NCI-H345 (cell line): ENCODE results near the gene BLVRA.
"Not testable (repeated sequence)": the region's sequence is repeated elsewhere in the genome, so short reads cannot be mapped to it uniquely, and the experiment has no call there.

Experiments
- DNase-seq: peaks from one replicate; lab custom pipeline; 2025; lab: John Stamatoyannopoulos, UW

The BLVRA gene, protein sequence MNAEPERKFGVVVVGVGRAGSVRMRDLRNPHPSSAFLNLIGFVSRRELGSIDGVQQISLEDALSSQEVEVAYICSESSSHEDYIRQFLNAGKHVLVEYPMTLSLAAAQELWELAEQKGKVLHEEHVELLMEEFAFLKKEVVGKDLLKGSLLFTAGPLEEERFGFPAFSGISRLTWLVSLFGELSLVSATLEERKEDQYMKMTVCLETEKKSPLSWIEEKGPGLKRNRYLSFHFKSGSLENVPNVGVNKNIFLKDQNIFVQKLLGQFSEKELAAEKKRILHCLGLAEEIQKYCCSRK

DNA sequence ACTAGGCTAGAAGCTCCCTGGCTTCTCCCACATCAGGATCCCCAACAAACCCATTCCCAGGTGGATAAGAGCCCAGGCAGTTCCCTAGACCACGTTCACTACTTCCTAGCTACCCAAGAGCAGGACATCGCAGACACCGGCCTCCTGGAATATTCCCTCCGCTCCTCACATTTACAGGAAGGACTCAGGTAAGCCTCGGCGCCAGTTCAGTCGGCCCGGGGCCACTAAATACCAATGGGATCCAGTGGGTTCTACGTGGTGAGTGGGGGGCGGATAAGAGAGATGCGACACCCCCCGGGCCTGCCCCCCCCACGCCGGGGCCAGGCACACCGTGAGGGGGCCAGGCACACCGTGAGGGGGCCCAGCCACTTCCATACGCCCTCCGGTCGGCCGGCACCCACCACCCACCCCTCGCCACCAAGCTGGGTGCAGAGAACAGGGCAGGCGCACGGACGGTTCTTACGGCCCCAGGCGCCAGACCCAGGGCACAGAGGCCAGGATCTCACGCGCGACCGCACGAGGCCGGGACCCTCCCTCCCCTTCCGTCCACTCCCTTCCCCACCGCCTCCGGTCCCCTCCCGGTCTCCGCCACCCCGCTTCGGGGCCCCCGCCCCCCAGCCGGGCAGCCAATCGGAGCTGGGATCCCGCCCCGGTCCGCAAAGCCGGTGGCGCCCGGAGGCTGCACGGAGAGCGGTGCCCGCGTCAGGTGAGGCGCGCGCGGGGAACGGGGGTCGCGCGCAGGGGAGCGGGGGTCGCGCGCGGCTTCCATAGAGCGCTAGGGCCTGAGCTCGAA is at the start of gene BLVRA:
TSS of gene BLVRA (plus strand) at position 652 of the 793 bp plus-strand sequence. CDS start 12,479 bp downstream, outside the sequence.
- DNase-seq: peak; percentile 60

- DNase-seq: no peak
These were observed 47.0 kb upstream of the BLVRA start for GRCh38 chr7:43711503-43711902.

- DNase-seq: not testable (repeated sequence)
These were observed 42.5 kb upstream of the BLVRA start for GRCh38 chr7:43715966-43716365.

DNA sequence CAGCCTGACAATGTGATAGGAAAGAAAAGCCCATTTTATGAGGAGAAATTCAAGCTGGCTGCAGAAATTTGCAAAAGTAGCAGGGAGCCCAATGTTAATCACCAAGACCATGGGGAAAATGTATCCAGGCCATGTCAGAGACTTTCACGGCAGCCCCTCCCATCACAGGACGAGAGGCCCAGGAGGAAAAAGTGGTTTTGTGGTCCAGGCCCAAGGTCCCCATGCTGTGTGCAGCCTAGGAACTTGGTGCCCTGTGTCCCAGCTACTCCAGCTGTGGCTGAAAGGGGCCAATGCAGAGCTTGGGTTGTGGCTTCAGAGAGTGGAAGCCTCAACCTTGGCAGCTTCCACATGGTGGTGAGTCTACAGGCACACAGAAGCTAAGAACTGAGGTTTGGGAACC is 41.9 kb upstream of the BLVRA start:
- no peak for DNase-seq

GRCh38 chr7:43721193-43721806 is 37.2 kb upstream of the BLVRA start:
- DNase-seq: peak; percentile 35

DNA sequence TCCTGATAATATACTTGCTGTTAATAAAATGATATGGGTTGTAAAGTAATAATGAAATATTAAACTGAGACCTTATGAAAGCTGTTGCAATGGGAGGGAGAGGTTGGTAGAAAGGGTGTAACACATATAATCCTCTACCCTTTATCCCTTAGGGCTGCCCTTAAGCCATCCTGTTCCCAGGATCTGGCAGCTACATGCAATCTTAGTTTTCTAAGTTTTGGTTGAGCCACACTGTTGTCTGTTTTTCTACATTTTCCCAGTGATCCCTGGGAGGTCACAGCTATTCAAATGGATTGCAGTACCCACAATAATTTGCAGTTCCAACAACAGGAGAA is 35.5 kb upstream of the BLVRA start:
- no peak for DNase-seq

GRCh38 chr7:43725251-43725650 is 33.2 kb upstream of the BLVRA start:
- no peak for DNase-seq

DNA sequence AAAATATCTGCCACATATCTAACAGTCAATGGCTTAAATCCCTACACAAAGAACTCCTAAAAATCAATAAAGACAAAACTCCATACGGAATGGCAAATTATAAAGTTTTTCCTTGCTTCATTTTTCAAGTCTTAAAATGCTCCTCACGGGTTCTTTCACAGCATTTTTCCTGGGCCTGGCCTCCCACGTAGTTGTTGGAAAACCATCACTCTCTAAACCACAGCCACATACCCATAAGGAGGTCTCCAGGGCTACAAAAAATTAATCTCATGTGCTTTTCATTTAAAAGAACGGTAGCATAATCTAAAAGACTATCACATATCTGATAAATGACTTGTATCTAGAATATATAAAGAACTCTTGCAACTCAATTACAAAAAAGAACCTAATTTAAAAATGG is 32.0 kb upstream of the BLVRA start:
- DNase-seq: no peak

GRCh38 chr7:43727003-43727402 is 31.5 kb upstream of the BLVRA start:
- DNase-seq: no peak

- DNase-seq: no peak
These were observed 31.0 kb upstream of the BLVRA start for GRCh38 chr7:43727494-43727893.

GRCh38 chr7:43729214-43729923 is 29.1 kb upstream of the BLVRA start, which contains the start of gene COA1:
Gene COA1, minus strand, starts transcription at chr7:43729523. Its CDS starts 80,909 bp downstream, at chr7:43648614.
- DNase-seq: peak; percentile 92

DNA sequence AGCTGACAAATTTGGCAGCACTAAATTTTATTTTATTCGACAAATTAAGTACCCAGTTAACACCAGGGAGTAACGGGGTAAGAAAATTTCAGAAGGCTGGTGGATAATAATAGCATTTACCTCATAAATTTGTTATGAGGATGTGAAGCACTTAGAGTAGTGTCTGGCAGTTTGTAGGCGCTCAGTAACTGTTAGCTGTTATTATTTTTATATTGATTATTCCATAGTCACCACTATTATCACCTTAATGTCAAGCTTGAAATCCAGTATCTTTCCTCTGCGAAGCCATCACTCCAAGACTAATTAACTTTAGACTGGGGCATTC is 28.6 kb upstream of the BLVRA start:
- DNase-seq: no peak

DNA sequence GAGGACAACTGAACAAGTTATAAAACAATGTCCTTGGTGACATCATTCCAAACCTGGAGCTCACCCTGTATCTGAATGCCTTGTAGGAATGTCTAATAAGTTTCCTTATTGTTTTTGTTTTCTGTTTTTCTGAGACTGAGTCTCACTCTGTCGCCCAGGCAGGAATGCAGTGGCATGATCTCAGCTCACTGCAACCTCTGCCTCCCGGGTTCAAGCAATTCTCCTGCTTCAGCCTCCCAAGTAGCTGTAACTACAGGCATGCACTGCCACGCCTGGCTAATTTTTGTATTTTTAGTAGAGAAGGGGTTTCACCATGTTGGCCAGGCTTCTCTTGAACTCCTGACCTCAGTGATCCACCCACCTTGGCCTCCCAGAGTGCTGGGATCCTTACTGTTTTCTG is 27.0 kb upstream of the BLVRA start:
- DNase-seq: not testable (repeated sequence)

DNA sequence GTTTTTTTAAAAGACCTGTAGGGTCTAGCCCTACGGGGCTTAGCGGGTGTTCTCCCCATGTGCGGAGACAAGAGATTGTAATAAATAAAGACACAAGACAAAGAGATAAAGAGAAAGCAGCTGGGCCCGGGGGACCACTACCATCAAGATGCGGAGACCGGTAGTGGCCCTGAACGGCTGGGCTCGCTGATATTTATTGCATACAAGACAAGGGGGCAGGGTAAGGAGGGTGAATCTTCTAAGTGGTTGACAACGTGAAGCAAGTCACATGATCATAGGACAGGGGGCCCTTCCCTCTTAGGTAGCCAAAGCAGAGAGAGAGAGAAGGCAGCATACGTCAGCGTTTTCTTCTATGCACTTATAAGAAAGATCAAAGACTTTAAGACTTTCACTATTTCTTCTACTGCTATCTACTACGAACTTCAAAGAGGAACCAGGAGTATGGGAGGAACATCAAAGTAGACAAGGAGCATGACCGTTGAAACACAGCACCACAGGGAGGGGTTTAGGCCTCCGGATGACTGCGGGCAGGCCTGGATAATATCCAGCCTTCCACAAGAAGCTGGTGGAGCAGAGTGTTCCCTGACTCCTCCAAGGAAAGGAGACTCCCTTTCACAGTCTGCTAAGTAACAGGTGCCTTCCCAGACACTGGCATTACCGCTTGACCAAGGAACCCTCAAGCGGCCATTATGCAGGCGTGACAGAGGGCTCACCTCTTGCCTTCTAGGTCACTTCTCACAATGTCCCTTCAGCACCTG is 23.7 kb upstream of the BLVRA start:
- not testable (repeated sequence) for DNase-seq

DNA sequence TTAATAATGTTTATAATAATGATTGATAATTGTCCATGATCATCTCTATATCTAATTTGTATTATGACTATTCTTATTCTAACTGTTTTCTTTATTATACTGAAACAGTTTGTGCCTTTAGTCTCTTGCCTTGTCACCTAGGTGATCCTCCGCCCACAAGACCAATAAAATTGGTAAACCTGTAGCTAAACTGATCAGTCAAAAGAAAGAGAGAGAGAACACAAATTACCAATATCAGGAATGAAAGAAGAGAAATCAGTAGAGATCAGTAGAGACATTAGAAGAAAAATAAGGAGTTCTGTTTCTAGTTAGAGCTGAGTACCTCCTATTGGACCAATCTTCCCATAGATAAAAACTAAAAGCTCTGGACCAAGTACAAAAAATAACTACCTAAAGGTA is 23.1 kb upstream of the BLVRA start:
- DNase-seq: no peak

DNA sequence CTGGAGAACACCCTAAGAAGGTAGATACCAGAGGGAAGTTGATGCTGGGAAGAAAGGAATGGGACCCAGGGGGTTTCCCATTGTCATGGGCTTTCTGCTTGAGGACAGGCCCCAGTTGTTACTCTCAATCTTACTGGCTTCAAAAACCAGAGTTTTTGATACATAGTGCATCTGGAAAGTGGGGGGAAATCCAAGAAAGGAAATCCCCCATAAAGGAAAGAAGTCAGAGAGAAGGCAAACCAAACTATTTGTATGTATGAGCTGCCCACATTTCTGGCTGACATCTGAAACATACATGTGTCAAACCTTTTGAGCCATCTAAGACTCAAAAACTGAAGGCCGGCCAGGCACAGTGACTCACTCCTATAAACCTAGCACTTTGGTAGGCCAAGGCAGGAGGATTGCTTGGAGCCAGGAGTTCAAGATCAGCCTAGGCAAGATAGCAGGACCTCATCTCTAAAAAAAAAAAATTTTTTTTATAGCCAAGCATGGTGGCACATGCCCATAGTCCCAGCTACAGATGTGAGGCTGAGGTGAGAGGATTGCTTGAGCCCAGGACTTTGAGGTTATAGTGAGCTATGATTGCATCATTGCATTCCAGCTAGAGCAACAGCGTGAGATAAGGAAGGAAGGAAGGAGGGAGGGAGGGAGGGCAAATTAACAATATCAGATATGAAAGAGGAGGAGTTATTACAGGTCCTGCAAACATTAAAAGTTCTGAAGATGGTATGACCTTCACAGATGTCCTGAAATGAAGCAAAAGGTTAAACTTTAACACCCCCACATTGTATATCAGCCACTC is 22.5 kb upstream of the BLVRA start:
- no peak for DNase-seq

DNA sequence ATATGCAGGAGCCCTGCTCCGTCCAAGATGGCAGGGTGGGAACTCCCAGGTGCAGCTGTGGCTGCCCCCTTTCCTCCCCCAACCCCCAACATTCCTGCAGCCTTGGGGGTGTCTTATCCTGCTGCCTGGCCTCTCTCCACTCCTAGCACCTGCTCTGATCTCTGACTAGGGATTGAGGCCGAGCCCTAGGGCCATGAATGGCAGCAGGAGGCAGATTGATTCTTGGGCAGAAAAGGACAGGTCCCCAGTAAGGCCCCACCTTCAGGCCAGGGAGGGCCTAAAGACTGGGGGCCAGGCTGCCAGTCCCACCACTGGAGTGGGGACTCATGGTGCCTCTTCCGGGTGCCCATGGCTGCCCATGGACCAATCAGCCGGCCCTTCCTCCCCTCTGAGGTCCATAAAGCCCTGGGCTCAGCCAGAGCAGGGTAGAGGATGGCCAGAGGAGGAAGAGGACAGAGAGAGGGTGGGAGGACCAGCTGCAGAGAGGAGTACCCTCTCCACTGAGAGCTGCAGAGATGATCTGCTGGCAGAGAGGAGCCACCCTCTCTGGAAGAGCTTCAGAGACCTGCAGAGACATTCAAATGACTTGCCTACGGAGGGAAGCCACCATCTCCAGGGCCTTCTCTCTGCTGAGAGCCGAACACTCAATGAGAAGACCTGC is 20.9 kb upstream of the BLVRA start:
- no peak for DNase-seq

DNA sequence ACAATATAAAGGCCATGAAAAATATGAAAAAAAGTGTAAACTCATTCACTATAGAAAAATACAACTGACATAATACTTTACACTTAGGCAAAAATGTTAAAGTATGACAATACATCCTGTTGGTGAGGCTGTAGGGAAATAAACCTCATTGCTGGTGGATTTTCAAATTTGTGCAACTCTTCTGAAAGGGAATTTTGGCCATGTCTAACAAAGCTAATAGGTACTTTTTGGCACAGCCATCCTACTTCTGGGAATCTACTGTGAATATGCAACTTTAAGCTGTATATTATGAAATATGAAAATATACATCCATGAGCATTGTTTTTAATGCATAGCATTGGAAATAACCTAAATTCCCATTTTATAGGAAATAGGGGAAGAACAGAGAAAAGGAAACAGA is 15.8 kb upstream of the BLVRA start:
- DNase-seq: no peak

DNA sequence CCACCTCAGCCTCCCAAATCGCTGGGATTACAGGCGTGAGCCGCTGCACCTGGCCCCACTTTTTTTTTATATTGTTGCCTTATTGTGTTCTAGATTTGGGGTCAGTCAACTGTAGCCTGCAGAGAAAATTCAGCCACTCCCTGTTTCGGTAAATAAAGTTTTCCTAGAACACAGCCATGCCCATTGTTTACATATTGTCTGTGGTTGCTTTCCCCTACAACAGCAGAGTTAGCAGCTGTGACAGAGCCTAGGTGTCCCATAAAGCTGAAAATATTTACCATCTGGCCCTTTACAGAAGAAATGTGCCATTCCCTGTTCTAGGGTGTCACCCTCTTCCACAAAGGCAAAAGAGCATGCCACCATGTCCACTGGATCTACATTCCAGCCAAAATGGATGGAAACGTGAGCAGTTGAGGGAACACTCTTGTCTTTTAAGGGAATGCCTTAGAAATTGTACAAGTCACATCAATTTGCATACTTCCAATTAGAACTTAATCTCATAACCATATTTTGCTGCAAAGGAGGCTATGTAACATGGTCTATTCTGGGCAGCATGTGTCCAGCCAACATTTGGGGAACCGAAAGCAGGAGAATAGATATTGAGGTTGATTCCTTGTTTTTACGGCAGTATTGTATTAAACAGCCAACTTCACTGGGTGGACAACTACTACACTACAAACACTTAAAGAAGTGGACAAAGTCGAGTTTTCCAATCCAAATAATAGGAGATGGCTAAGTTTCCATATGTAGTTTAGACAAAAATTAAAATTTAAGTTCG is 11.0 kb upstream of the BLVRA start:
- DNase-seq: peak; percentile 74
